Spleen (tissue), 11 donors: ENCODE data around the gene ANTXR2. TPM values are rescaled to one million over a fixed set of nuclear protein-coding genes. Genes with fewer than 3 reads are reported as not detected.
A peak's percentile ranks its signal among the peaks of the same experiment; 100 is the strongest.

Source experiments
- DNase-seq: peaks from one replicate; pipeline ENCODE4 v3.0.0-alpha.2; 2020
- H3K27ac ChIP-seq, 8 donors: fragments of 200-600 bp; sonication (generic) in 7 of 8; 1 replicate in 4 of 8; 2 replicates in 4 of 8; pipeline versions ENCODE4 v1.5.0 to v1.8.0; 2016 to 2021; ENCODE audit warnings: inconsistent platforms in 4 of 8, mild to moderate bottlenecking in 4 of 8, moderate library complexity in 1 of 8
- H3K27me3 ChIP-seq, 7 donors: fragments of 200-600 bp; sonication (generic) in 6 of 7; replicated peaks in 1 of 7; 1 replicate in 4 of 7; 2 replicates in 3 of 7; pipeline versions ENCODE4 v1.5.0 to v1.8.0; 2016 to 2021; ENCODE audit warnings: inconsistent platforms in 3 of 7, mild to moderate bottlenecking in 1 of 7
- H3K36me3 ChIP-seq, 6 donors: fragments of 200-600 bp; sonication (generic) in 5 of 6; 1 replicate in 4 of 6; 2 replicates in 2 of 6; pipeline versions ENCODE4 v1.5.0 to v1.8.0; 2016 to 2021; ENCODE audit warnings: inconsistent platforms in 2 of 6
- H3K4me1 ChIP-seq, 6 donors: fragments of 200-600 bp; sonication (generic) in 5 of 6; 1 replicate in 3 of 6; 2 replicates in 3 of 6; pipeline versions ENCODE4 v1.5.0 to v1.8.0; 2016 to 2021; ENCODE audit warnings: inconsistent platforms in 3 of 6
- H3K4me3 ChIP-seq, 8 donors: fragments of 200-600 bp; sonication (generic) in 7 of 8; 1 replicate in 4 of 8; 2 replicates in 4 of 8; pipeline versions ENCODE4 v1.5.0 to v1.8.0; 2016 to 2021; ENCODE audit warnings: inconsistent platforms in 4 of 8, mild to moderate bottlenecking in 4 of 8, moderate library complexity in 2 of 8
- H3K9me3 ChIP-seq, 8 donors: fragments of 200-600 bp; sonication (generic) in 7 of 8; 1 replicate in 4 of 8; 2 replicates in 4 of 8; pipeline versions ENCODE4 v1.5.0 to v1.8.0; 2016 to 2021; ENCODE audit warnings: inconsistent platforms in 4 of 8
- CTCF ChIP-seq, 11 experiments: fragments of 200-600 bp in 7 of 11; fragments of 450-650 bp in 4 of 11; sonication (generic) in 4 of 11; IDR thresholded peaks in 8 of 11; conservative IDR thresholded peaks in 3 of 11; 1 replicate in 7 of 11; 2 replicates in 4 of 11; pipeline versions ENCODE4 v1.4.0 to v1.8.0; 2016 to 2021; ENCODE audit warnings: antibody characterized with exemption in 11 of 11, inconsistent platforms in 4 of 11, mild to moderate bottlenecking in 1 of 11
- POLR2A ChIP-seq, 3 donors: fragments of 450-650 bp; IDR thresholded peaks; one replicate each; pipeline ENCODE4 v1.5.1; 2017; ENCODE audit warnings: antibody characterized with exemption in 3 of 3, mild to moderate bottlenecking in 1 of 3
- POLR2AphosphoS5 ChIP-seq, 3 donors: sonication (generic); formaldehyde crosslinking; IDR thresholded peaks; one replicate each; pipeline ENCODE4 v1.5.1; 2017; ENCODE audit warnings: antibody characterized with exemption in 3 of 3
- WGBS, 5 donors: extraction: QIAGEN DNeasy Blood & Tissue Kit in 3 of 5; methylation state at CpG; one replicate each; pipeline versions ENCODE4 v1.1.5 to v1.1.7; 2013 to 2018; 5-methylcytosine and 5-hydroxymethylcytosine counted together
- intact Hi-C: fragments of 100-400 bp; cut with DNase I; formaldehyde crosslinking; loops from one replicate; pipeline ENCODE4 v1.15.0; 2023; ENCODE audit warnings: low total_unique reads
- polyA plus RNA-seq, 3 donors: library from polyadenylated mRNA; stranded (reverse); fragments of 200-250 nt; gene quantifications; one replicate each; pipeline ENCODE4 v1.2.1, GENCODE V29; 2013
- total RNA-seq, 7 donors: library from RNA; depleted of rRNA in 3 of 7; stranded (reverse); fragments of >200 nt in 3 of 7; fragmentation: NEBNext Ultra II Directional in 4 of 7; extraction: Animal tissue kit (Norgen Biotek cat#: 25700) in 4 of 7; gene quantifications; one replicate each; pipeline versions ENCODE4 v1.1.0 to v1.2.1, GENCODE V29; 2016 to 2021
- donor health status: healthy with polysubstance abuse.
- donor health status: DM: no; HTN: no; CAD: no; lungs with moderate emphysema.
- donor health status: DM: no; HTN: no; CAD: no.
- donor health status: Bipolar disorder and iron deficiency.
- donor health status: healthy.
- donor health status: DM: no; HTN: no; CAD: no.
- donor health status: DM: yes; HTN: yes; CAD: no.

The ANTXR2 gene
- total and polyA plus RNA-seq, 10 donors: 3.7 to 56.3 (median 37.3) TPM

- Histone ChIP-seq H3K4me1 (peaks cover 0 to 8% (median 0%) of the 10 kb centered on the region in 6 donors), H3K4me3 (no peak overlapping the region), H3K27ac (peak overlapping the region in 2 of 8 donors; percentile 16), H3K36me3 (no peaks in the 10 kb centered on the region), H3K9me3 (peaks cover 0 to 8% (median 5%) of the 10 kb centered on the region in 8 donors), H3K27me3 (no peaks in the 10 kb centered on the region)
- intact Hi-C loops: no loop called here
- no peak for DNase-seq
- TF ChIP-seq POLR2AphosphoS5 (IDR thresholded peaks at IDR 0.05): no peak
- no peak for TF ChIP-seq POLR2A (IDR thresholded peaks at IDR 0.05)
- no peak for TF ChIP-seq CTCF (IDR thresholded peaks at IDR 0.05 in 8 of 11, conservative IDR thresholded peaks at IDR 0.05 in 3 of 11)
These were observed 28.7 kb upstream of the ANTXR2 start for GRCh38 chr4:80101792-80102116.

GRCh38 chr4:80101071-80101791 lies 28.2 kb upstream of the ANTXR2 start:
- TF ChIP-seq POLR2AphosphoS5 (IDR thresholded peaks at IDR 0.05) (no peak), CTCF (IDR thresholded peaks at IDR 0.05 in 8 of 11, conservative IDR thresholded peaks at IDR 0.05 in 3 of 11) (no peak), POLR2A (IDR thresholded peaks at IDR 0.05) (no peak)

GRCh38 chr4:80099671-80100070 lies 26.6 kb upstream of the ANTXR2 start:
- Histone ChIP-seq H3K27ac (no peak overlapping the region), H3K27me3 (no peaks in the 10 kb centered on the region), H3K4me1 (peaks cover 0 to 8% (median 0%) of the 10 kb centered on the region in 6 donors), H3K4me3 (no peak overlapping the region), H3K36me3 (no peaks in the 10 kb centered on the region), H3K9me3 (no peaks in the 10 kb centered on the region)
- no peak for DNase-seq
- intact Hi-C loops: no loop called here
- no peak for TF ChIP-seq POLR2A (IDR thresholded peaks at IDR 0.05)
- TF ChIP-seq POLR2AphosphoS5 (IDR thresholded peaks at IDR 0.05): no peak
- WGBS, 5 donors: 85 to 97% (median 96%) methylated on average over 1 of the region's 1 CpG

More at GRCh38 chr4:80101071-80101791, 28.2 kb upstream of the ANTXR2 start:
- Histone ChIP-seq H3K27ac (peak overlapping the region in 4 of 8 donors; percentile 3 to 44 (median 37)), H3K36me3 (no peaks in the 10 kb centered on the region), H3K27me3 (no peaks in the 10 kb centered on the region), H3K4me3 (no peak overlapping the region), H3K4me1 (peaks cover 0 to 8% (median 0%) of the 10 kb centered on the region in 6 donors), H3K9me3 (peaks cover 0 to 5% (median under 1%) of the 10 kb centered on the region in 8 donors)
- 63 to 82% (median 77%) methylated on average over 5 of the region's 5 CpGs for WGBS, 5 donors
- DNase-seq: no peak
- intact Hi-C loops: no loop called here

- H3K4me1 ChIP-seq: peaks cover 0 to 6% (median 0%) of the 10 kb centered on the region in 6 donors
- H3K4me3 ChIP-seq: no peak overlapping the region
- no peaks in the 10 kb centered on the region for H3K36me3 ChIP-seq
- TF ChIP-seq POLR2AphosphoS5 (IDR thresholded peaks at IDR 0.05) (no peak), CTCF (IDR thresholded peaks at IDR 0.05 in 8 of 11, conservative IDR thresholded peaks at IDR 0.05 in 3 of 11) (no peak), POLR2A (IDR thresholded peaks at IDR 0.05) (no peak)
- 35 to 67% (median 60%) methylated on average over 1 of the region's 1 CpG for WGBS, 5 donors
- intact Hi-C loops: no loop called here
- H3K27me3 ChIP-seq: no peaks in the 10 kb centered on the region
- H3K9me3 ChIP-seq: no peaks in the 10 kb centered on the region
- no peak overlapping the region for H3K27ac ChIP-seq
- DNase-seq: no peak
These were observed 25.6 kb upstream of the ANTXR2 start for GRCh38 chr4:80098635-80099034.
